IMR-90 (cell line): ENCODE data around the gene RHBDL1. TPM values are rescaled to one million over a fixed set of nuclear protein-coding genes. Genes with fewer than 3 reads are reported as not detected.
A peak's percentile ranks its signal among the peaks of the same experiment; 100 is the strongest.

Source experiments
- ATAC-seq: fragments of 200-7000 bp; cut with Tn5 transposase; 2 replicates; pipeline ENCODE4 v1.9.1; 2020; ENCODE audit warnings: low read depth, mild to moderate bottlenecking, moderate library complexity
- BruUV-seq: library from RNA; stranded (reverse); fragments of 400-500 nt; replicated peaks from 2 replicates; lab custom pipeline; 2021; lab: Mats Ljungman, UMichigan
- CTCF ChIA-PET: fragments of 300-600 bp; formaldehyde crosslinking; extraction: SDS; loops from one replicate; lab custom pipeline; 2021; ENCODE audit warnings: antibody characterized with exemption; lab: Yijun Ruan, JAX
- POLR2A ChIA-PET: fragments of 300-600 bp; sonication (Branson Sonifier 250); formaldehyde crosslinking; loops from one replicate; lab custom pipeline; 2022; ENCODE audit warnings: antibody characterized with exemption; ENCODE audit not compliant: unreplicated experiment; lab: Charles Lee
- DNase-seq: peaks from one replicate; pipeline ENCODE4 v3.0.0; 2013
- H2AFZ ChIP-seq: replicated peaks from 2 replicates; pipeline ENCODE3; 2013; ENCODE audit warnings: low read length, mild to moderate bottlenecking; ENCODE audit not compliant: poor library complexity
- H2AK5ac ChIP-seq: 2 replicates; pipeline ENCODE4 v1.6.1; 2013; ENCODE audit warnings: low read depth, low read length, inconsistent platforms
- H2AK9ac ChIP-seq: replicated peaks from 2 replicates; pipeline ENCODE3; 2013; ENCODE audit warnings: mild to moderate bottlenecking, low read depth, low read length, moderate library complexity; ENCODE audit not compliant: poor library complexity
- H2BK120ac ChIP-seq: 2 replicates; pipeline ENCODE4 v1.6.1; 2013; ENCODE audit warnings: low read depth, low read length, inconsistent platforms
- H2BK15ac ChIP-seq: 3 replicates; pipeline ENCODE4 v1.6.1; 2013; ENCODE audit warnings: low read depth, low read length, inconsistent platforms
- H2BK20ac ChIP-seq: 2 replicates; pipeline ENCODE4 v1.6.1; 2013; ENCODE audit warnings: low read depth, mild to moderate bottlenecking, inconsistent platforms, low read length, moderate library complexity
- H2BK5ac ChIP-seq: 2 replicates; pipeline ENCODE4 v1.6.1; 2013; ENCODE audit warnings: mild to moderate bottlenecking, low read depth, low read length, inconsistent platforms; ENCODE audit not compliant: poor library complexity, severe bottlenecking
- H3K14ac ChIP-seq: replicated peaks from 2 replicates; pipeline ENCODE4 v1.6.1; 2013; ENCODE audit warnings: low read depth, low read length, inconsistent platforms
- H3K18ac ChIP-seq: 2 replicates; pipeline ENCODE4 v1.6.1; 2013; ENCODE audit warnings: low read depth, low read length, control low read depth
- H3K23ac ChIP-seq: 2 replicates; pipeline ENCODE4 v1.6.1; 2013; ENCODE audit warnings: low read depth, low read length, inconsistent platforms
- H3K27ac ChIP-seq: 2 replicates; pipeline ENCODE4 v1.5.1; 2013; ENCODE audit warnings: mild to moderate bottlenecking, control low read depth, low read length; ENCODE audit not compliant: insufficient read depth
- H3K27me3 ChIP-seq: 2 replicates; pipeline ENCODE4 v1.6.1; 2013; ENCODE audit warnings: low read length; ENCODE audit not compliant: control insufficient read depth, insufficient read depth
- H3K36me3 ChIP-seq: 2 replicates; pipeline ENCODE4 v1.6.1; 2013; ENCODE audit warnings: low read length, mixed read lengths; ENCODE audit not compliant: control insufficient read depth, insufficient read depth
- H3K4ac ChIP-seq: 2 replicates; pipeline ENCODE4 v1.6.1; 2013; ENCODE audit warnings: low read depth, low read length, inconsistent platforms
- H3K4me1 ChIP-seq: 2 replicates; pipeline ENCODE4 v1.6.1; 2013; ENCODE audit warnings: low read length, mixed read lengths; ENCODE audit not compliant: control insufficient read depth, insufficient read depth
- H3K4me2 ChIP-seq: 2 replicates; pipeline ENCODE4 v1.6.1; 2013; ENCODE audit warnings: low read depth, mild to moderate bottlenecking, control low read depth, low read length, moderate library complexity
- H3K4me3 ChIP-seq: 2 replicates; pipeline ENCODE4 v1.5.1; 2013; ENCODE audit warnings: low read depth, mild to moderate bottlenecking, control low read depth, low read length, moderate library complexity; ENCODE audit not compliant: insufficient read depth
- H3K56ac ChIP-seq: 2 replicates; pipeline ENCODE4 v1.6.1; 2013; ENCODE audit warnings: low read length, inconsistent platforms; ENCODE audit not compliant: insufficient read depth; ENCODE audit errors: extremely low read depth
- H3K79me1 ChIP-seq, 2 experiments: 2 replicates each; pipeline ENCODE4 v1.6.1; 2013; ENCODE audit warnings: low read length in 2 of 2, inconsistent platforms in 1 of 2, low read depth in 1 of 2
- H3K9ac ChIP-seq: 2 replicates; pipeline ENCODE4 v1.6.1; 2013; ENCODE audit warnings: low read depth, low read length, control low read depth
- H3K9me1 ChIP-seq: 2 replicates; pipeline ENCODE4 v1.6.1; 2013; ENCODE audit warnings: low read length, inconsistent platforms; ENCODE audit not compliant: insufficient read depth
- H3K9me3 ChIP-seq: 2 replicates; pipeline ENCODE4 v1.6.1; 2013; ENCODE audit warnings: low read length; ENCODE audit not compliant: control insufficient read depth, insufficient read depth
- H4K20me1 ChIP-seq: 2 replicates; pipeline ENCODE4 v1.6.1; 2013; ENCODE audit warnings: low read length, inconsistent platforms; ENCODE audit not compliant: insufficient read depth
- H4K5ac ChIP-seq: 2 replicates; pipeline ENCODE4 v1.6.1; 2013; ENCODE audit warnings: mild to moderate bottlenecking, low read depth, low read length, control low read depth
- H4K8ac ChIP-seq, 2 experiments: 2 replicates each; pipeline ENCODE4 v1.6.1; 2013; ENCODE audit warnings: low read depth in 2 of 2, low read length in 2 of 2, control low read depth in 1 of 2, inconsistent platforms in 1 of 2
- H4K91ac ChIP-seq: 2 replicates; pipeline ENCODE4 v1.6.1; 2013; ENCODE audit warnings: low read depth, low read length, inconsistent platforms; ENCODE audit not compliant: insufficient read depth
- CEBPB ChIP-seq: IDR thresholded peaks from 2 replicates; pipeline ENCODE4 v1.6.1; 2012; ENCODE audit warnings: low read depth, low read length, improper control_type of control experiment
- CHD1 ChIP-seq: IDR thresholded peaks from 2 replicates; pipeline ENCODE4 v1.6.1; 2012; ENCODE audit warnings: low read depth, low read length, improper control_type of control experiment
- ELK1 ChIP-seq: fragments of 150-350 bp; IDR thresholded peaks from 2 replicates; pipeline ENCODE4 v1.6.1; 2016; ENCODE audit warnings: low read depth, mild to moderate bottlenecking, low read length, moderate library complexity, borderline replicate concordance
- FOS ChIP-seq: fragments of 150-350 bp; IDR thresholded peaks from 2 replicates; pipeline ENCODE4 v1.6.1; 2016; ENCODE audit warnings: low read depth, low read length
- MAFK ChIP-seq: IDR thresholded peaks from 2 replicates; pipeline ENCODE4 v1.6.1; 2012; ENCODE audit warnings: low read depth, low read length, improper control_type of control experiment
- MAZ ChIP-seq: IDR thresholded peaks from 2 replicates; pipeline ENCODE4 v1.6.1; 2012; ENCODE audit warnings: low read depth, mild to moderate bottlenecking, low read length, improper control_type of control experiment, moderate library complexity, borderline replicate concordance
- MXI1 ChIP-seq: IDR thresholded peaks from 2 replicates; pipeline ENCODE4 v1.6.1; 2012; ENCODE audit warnings: low read depth, mild to moderate bottlenecking, low read length, moderate library complexity, borderline replicate concordance
- NFE2L2 ChIP-seq: fragments of 150-350 bp; IDR thresholded peaks from 2 replicates; pipeline ENCODE4 v1.6.1; 2016; ENCODE audit warnings: low read depth, mild to moderate bottlenecking, low read length
- POLR2A ChIP-seq: IDR thresholded peaks from 2 replicates; pipeline ENCODE4 v1.6.1; 2012; ENCODE audit warnings: mild to moderate bottlenecking, low read depth, low read length
- RCOR1 ChIP-seq: IDR thresholded peaks from 2 replicates; pipeline ENCODE4 v1.6.1; 2012; ENCODE audit warnings: mild to moderate bottlenecking, low read length, improper control_type of control experiment; ENCODE audit not compliant: insufficient replicate concordance
- RFX5 ChIP-seq: IDR thresholded peaks from 2 replicates; pipeline ENCODE4 v1.8.0; 2012; ENCODE audit warnings: low read depth, mild to moderate bottlenecking, low read length, moderate library complexity
- SMC3 ChIP-seq: fragments of 150-350 bp; IDR thresholded peaks from 2 replicates; pipeline ENCODE4 v1.6.1; 2016; ENCODE audit warnings: low read depth, mild to moderate bottlenecking, antibody characterized with exemption, low read length, moderate library complexity
- USF2 ChIP-seq: fragments of 150-350 bp; IDR thresholded peaks from 2 replicates; pipeline ENCODE4 v1.6.1; 2017; ENCODE audit warnings: mild to moderate bottlenecking, antibody characterized with exemption, low read length, low read depth
- WGBS, 2 experiments: methylation state at CpG; one replicate each; pipeline versions ENCODE4 v1.1.5 to v1.1.7; 2013; ENCODE audit warnings: missing lambda C conversion rate in 2 of 2; ENCODE audit not compliant: insufficient read length in 1 of 2; ENCODE audit errors: extremely low coverage in 2 of 2; 5-methylcytosine and 5-hydroxymethylcytosine counted together
- dilution Hi-C: fragments of 300-500 bp; cut with HindIII; formaldehyde crosslinking; loops from one replicate; pipeline ENCODE4 v1.14.3; 2018; ENCODE audit warnings: low sequenced_read_pairs; ENCODE audit not compliant: unreplicated experiment
- in situ Hi-C: fragments of 300-500 bp; cut with MboI; formaldehyde crosslinking; loops from 3 replicates; pipeline ENCODE4 v1.14.3; 2019; ENCODE audit warnings: low sequenced_read_pairs, inconsistent platforms, mixed read lengths
- intact Hi-C: fragments of 100-400 bp; cut with micrococcal nuclease; formaldehyde crosslinking; loops from 2 replicates; pipeline ENCODE4 v1.10.0; 2022
- polyA plus RNA-seq, 3 experiments: library from polyadenylated mRNA; depleted of rRNA; stranded (reverse); fragments of >200 nt; gene quantifications; 2 replicates each; pipeline ENCODE4 v1.2.3, GENCODE V29; 2012; ENCODE audit warnings: low replicate concordance in 1 of 3
- total RNA-seq: library from RNA; depleted of rRNA; stranded (reverse); fragments of >200 nt; gene quantifications from 2 replicates; pipeline ENCODE4 v1.2.3, GENCODE V29; 2012

Gene RHBDL1
- total and polyA plus RNA-seq, 2 of the 4 experiments (the other 2 are of a cell fraction): 0.72 to 4.1 TPM

GRCh38 chr16:642189-643049, 33.1 kb upstream of the RHBDL1 start:
- Histone ChIP-seq H3K56ac (no peak overlapping the region), H3K9ac (peak overlapping the region; percentile 79), H3K14ac (peak overlapping the region; percentile 6; the same call in 1 of the 2 replicates), H2AK9ac (peak overlapping the region; percentile 91), H4K20me1 (no peaks in the 10 kb centered on the region; the same call in 1 of the 2 replicates), H3K27me3 (no peaks in the 10 kb centered on the region), H4K91ac (no peak overlapping the region; the same call in 1 of the 2 replicates), H2AFZ (peak overlapping the region; percentile 90), H3K9me3 (no peaks in the 10 kb centered on the region), H3K4me1 (peaks cover 11% of the 10 kb centered on the region), H3K23ac (0 out of 2 replicates have a peak overlapping the region, but pooled peaks have one; percentile 66), H2BK120ac (no peak overlapping the region), H3K4me2 (peak overlapping the region; percentile 76), H2BK15ac (no peak overlapping the region), H2BK5ac (peak overlapping the region; percentile 13), H3K18ac (no peak overlapping the region), H3K4ac (no peak overlapping the region), H3K79me1 (peaks cover 3 to 37% of the 10 kb centered on the region in 2 experiments; a peak in 2 of 4 replicates), H3K36me3 (no peaks in the 10 kb centered on the region), H2AK5ac (peak overlapping the region; percentile 24), H3K27ac (peak overlapping the region; percentile 37; the same call in 1 of the 2 replicates), H2BK20ac (no peak overlapping the region), H3K9me1 (peaks cover 10% of the 10 kb centered on the region; the same call in 1 of the 2 replicates), H3K4me3 (peak overlapping the region; percentile 100), H4K5ac (peak overlapping the region; percentile 55), H4K8ac (peak overlapping the region; percentile 77 to 92; a peak in 3 of 4 replicates)
- TF ChIP-seq MAZ (no peak), SMC3 (no peak), CHD1 (no peak), POLR2A (no peak), RFX5 (no peak), ELK1 (no peak), MXI1 (peak; percentile 66; the same call in 1 of the 2 replicates), USF2 (peak; percentile 62), MAFK (no peak), NFE2L2 (no peak), FOS (no peak), RCOR1 (no peak), CEBPB (no peak)
- DNase-seq: no peak
- intact Hi-C loops (no loop called here), in situ Hi-C loops (loop anchor here (10.0 kb wide), 1 partner anchor 248 kb away; the partner anchor contains the start of gene NME4), dilution Hi-C loops (no loop called here)
- POLR2A ChIA-PET: no interaction called here
- no TSS peak for BruUV-seq
- peak; percentile 36 for ATAC-seq
- WGBS, 2 experiments: 9% methylated on average over 43 of the region's 72 CpGs; no CpG with 5 or more reads in 1 of the 2 experiments
- CTCF ChIA-PET: interaction anchor here (0.6 kb wide), 1 partner anchor 256 kb away, joined by 3 read pairs; no protein-coding TSS in a partner anchor
